Measurements from ENCODE around the gene FAM43B.

- TF ChIP-seq KLF10 (tag by site-specific recombination; IDR thresholded peaks at IDR 0.05) (no peak), ZNF518A (tag by site-specific recombination; conservative IDR thresholded peaks at IDR 0.05; ENCODE audit: low read depth) (no peak), MZF1 (tag by site-specific recombination; IDR thresholded peaks at IDR 0.05; ENCODE audit: borderline replicate concordance) (no peak), SETDB1 (IDR thresholded peaks at IDR 0.05; ENCODE audit: insufficient read length, low read length) (no peak), SALL2 (tag by site-specific recombination; IDR thresholded peaks at IDR 0.05; ENCODE audit: borderline replicate concordance) (no peak), ZNF140 (tag by site-specific recombination; IDR thresholded peaks at IDR 0.05) (no peak), ZNF513 (tag by site-specific recombination; IDR thresholded peaks at IDR 0.05) (no peak), ZNF174 (tag by site-specific recombination; IDR thresholded peaks at IDR 0.05) (no peak)
These were observed 43.7 kb downstream of the FAM43B start for GRCh38 chr1:20596106-20596505.
